ENCODE results near the gene TSLP.

Gene TSLP

DNA sequence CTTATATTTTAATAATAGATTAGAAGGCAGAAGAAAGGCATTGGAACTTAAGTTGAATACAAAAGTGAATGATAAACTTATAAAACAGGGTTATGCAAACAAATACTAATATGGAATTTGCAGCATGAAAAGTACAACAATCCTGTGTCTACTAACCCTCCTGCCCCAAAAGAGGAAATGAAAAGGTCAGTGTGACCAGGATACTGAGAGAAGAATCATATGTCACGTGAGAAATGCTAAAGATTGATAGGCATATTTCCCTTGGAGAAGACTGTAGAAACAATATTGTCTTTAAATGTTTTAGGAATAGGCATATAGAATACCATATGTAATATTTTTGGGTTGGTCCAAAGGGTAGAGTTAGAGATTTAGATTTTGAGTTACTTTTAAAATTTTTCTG is 24.5 kb downstream of the TSLP start:
- DNase-seq (ENCODE audit: low read depth, low spot score) = no peak

DNA sequence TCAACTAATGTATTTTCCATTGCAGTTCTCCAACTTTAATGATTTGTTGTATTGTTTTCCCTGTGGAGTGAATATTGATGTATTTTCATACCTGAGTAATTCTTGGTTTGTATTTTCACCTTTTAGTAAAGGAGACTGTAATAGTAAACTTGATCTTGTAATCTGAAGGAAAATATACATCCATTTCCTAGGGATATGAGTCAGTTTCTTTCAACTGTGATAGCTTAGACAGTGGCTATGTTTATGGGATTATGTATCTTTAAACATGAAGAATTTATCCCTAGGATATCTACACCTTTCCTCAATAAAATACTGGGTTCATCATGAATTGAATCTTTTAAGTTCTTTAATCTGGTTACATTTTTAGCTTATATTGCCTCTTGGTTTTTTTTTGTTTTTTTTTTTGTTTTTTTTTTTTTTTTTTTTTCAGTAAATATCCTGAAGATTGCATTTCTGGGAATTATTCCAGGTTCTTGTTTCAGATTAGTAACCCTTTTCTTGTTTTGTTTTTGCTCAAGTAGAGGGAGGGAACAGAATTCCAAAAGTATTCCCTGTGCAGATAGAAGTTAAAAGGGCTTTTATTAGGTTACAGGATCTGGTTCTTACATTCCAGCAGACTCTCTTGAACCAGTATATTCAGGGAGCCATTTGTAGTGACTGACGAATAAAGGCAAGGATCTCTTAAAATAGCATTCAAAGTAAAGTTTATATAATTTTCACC is 27.7 kb downstream of the TSLP start:
- DNase-seq (ENCODE audit: low read depth, low spot score) = no peak

- DNase-seq (ENCODE audit: low read depth, low spot score) = no peak
Observed at GRCh38 chr5:111106320-111106948, 34.9 kb downstream of the TSLP start.

DNA sequence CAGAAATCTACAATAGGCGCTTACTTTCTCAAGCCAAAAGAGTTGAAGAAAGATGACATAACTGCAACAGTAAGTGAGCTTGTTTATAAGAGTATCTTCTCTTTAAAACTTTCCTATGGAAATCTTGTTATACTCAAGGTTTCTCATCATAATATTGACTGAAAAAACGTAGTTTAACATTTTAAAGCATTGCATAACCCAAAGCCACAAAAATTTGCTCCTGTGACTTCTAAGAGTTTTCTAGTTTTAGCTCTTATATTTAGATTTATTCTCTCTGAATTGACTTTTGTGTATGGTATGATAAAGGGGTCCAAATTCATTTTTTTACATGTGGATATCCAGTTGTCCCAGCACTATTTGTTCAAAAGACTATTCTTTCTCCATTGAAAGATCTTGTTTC is 35.9 kb downstream of the TSLP start:
- no peak for DNase-seq (ENCODE audit: low read depth, low spot score)

DNA sequence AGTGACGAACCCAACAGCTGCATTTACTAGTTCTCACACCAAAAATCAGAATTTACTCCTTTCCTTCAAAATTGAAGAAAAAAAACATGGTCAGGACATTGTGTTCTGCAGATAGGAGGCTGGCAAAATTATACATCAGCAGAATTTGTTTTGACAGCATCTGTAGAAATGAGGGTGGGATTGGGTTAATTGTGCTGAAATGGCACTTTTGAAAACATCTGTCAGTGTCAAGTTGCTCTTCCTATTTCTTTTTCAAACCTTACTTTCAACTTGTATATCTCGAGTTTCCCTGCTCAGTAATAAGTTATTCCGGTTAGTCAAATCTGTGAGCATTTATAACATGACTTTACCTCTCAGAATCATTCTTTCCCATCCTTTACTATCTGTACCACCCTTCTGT is 40.4 kb downstream of the TSLP start:
- no peak for DNase-seq (ENCODE audit: low read depth, low spot score)

- DNase-seq (ENCODE audit: low read depth, low spot score) = no peak
Observed at GRCh38 chr5:111113678-111114077, 42.2 kb downstream of the TSLP start.

GRCh38 chr5:111115229-111115628 is 43.7 kb downstream of the TSLP start:
- DNase-seq (ENCODE audit: low read depth, low spot score) = no peak

DNA sequence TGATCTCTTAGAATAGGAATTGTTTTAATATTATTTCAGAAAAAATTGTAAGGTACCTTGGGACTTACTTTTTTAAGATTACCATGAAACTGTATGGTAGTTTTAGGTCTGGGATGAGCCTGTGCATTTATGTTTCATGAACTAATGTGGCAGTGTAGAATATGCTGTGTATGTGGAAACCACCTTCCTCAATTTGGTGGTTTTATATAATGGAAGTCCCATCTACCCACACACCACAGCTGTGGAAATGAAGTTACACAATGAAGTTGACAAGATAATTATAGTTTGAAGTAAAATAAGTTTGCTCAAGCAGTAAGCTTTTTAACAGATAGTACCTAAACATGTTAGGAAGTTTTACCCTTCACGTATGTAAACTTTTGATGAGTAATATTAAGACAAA is 45.0 kb downstream of the TSLP start:
- DNase-seq (ENCODE audit: low read depth, low spot score) = no peak

- DNase-seq (ENCODE audit: low read depth, low spot score) = peak; percentile 20
Observed at GRCh38 chr5:111117136-111117535, 45.6 kb downstream of the TSLP start.

DNA sequence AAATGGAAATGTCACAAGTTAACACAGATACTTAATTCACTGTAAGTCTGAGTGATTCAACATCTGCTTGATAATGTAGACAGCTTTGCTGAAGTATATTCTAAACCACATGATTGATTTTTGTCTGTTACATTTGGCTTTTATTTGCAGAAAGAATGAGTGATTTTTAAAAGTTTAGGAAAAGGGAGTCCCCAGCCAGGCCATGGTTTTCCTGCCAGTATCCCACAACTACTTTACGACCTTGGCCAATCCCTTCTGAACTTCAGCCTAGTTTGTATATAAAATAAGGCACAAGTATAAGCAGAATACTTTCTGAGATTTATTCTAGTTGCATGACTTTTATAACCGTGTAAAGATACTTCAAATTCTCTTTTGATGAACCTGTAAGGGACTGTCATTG is 47.7 kb downstream of the TSLP start:
- DNase-seq (ENCODE audit: low read depth, low spot score) = no peak

DNA sequence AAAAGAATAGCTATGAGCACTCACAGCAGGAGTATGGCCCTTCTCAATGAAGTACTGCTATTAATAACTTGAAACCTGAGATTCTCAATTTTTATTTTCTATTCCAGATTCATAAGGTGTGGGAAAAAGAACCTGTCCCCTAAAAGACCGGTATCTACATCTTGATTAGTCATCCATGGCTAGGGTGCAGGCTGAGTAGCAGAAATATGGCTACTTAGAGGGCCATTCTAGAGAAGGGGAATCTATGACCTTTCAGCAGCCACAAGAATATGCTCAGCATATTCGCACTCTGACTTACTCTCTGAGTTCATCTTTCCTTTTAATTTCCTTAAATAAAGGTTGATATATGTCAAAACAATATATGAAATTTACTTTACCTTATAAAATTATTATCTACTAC is 48.3 kb downstream of the TSLP start:
- no peak for DNase-seq (ENCODE audit: low read depth, low spot score)

- DNase-seq (ENCODE audit: low read depth, low spot score) = no peak
Observed at GRCh38 chr5:111120911-111121310, 49.4 kb downstream of the TSLP start.

DNA sequence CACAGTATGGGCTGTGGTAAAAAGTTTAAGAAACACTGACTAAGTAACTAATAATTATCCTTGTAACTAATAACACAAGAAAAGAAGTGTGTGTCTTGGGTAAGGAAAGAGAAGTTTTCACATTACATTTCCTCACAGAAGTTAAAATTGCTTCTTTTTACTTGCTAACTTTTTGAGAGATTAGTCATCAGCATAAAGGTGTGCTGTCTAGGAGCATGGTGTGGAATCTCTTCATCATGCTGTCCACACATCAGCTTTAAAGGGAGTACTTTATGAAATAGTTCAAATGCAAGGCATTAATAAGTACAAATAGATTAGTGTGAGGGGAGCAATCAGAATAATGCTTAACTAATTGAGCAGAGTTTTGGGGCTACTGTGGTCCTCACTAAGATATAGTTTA is 50.4 kb downstream of the TSLP start:
- DNase-seq (ENCODE audit: low read depth, low spot score) = no peak

DNA sequence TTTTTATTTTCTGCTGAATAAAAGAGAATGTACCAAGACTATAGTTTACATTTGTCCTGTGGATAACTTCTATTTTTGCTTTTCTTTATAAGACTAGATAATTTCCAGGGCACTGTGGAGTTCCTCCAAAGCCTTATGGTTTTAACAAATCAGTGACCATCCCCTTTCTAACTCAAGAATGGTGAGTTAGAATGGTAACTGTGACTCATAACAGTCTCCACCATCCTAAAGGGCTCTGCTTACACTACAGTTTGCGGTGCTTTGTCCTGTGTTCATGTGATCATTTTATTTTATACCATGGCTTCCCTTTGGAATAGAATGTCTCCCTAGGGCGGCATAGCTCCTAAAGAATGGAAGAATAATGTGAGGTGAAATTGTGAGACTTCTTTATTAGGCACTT is 50.9 kb downstream of the TSLP start:
- no peak for DNase-seq (ENCODE audit: low read depth, low spot score)

DNA sequence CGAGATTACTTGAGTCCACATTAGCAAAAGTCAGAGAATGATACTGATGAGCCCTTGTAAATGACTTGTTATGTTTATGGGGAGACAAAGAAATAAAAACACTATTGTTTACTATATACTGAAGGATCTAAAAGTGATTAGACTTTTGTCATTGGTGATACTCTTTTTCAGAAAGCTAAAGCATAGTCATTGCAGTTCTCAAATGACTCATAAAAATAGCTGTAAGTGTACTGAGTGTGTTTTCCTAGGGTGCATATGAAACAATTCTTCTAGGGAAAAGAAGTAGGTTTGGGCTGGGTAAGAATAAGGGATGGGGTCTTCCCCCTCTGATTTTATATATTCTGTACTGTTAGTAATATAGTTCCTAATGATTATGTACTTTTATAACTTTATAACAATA is 53.3 kb downstream of the TSLP start:
- no peak for DNase-seq (ENCODE audit: low read depth, low spot score)

- DNase-seq (ENCODE audit: low read depth, low spot score) = no peak
Observed at GRCh38 chr5:111126896-111127295, 55.4 kb downstream of the TSLP start.
